ENCODE results near the gene HABP4. TPM values are rescaled to one million over a fixed set of nuclear protein-coding genes. Genes with fewer than 3 reads are reported as not detected.

The HABP4 gene
- total RNA-seq, 1 experiment from 2014 or later: 9.8 TPM

- TF ChIP-seq ESRRA (CRISPR knock-in tag; IDR thresholded peaks at IDR 0.05; ENCODE audit: borderline replicate concordance) (peak; percentile 11; the same call in 1 of the 2 replicates), ZNF512 (CRISPR knock-in tag; IDR thresholded peaks at IDR 0.05; ENCODE audit: borderline replicate concordance) (no peak), ZNF416 (CRISPR knock-in tag; IDR thresholded peaks at IDR 0.05) (no peak), TEAD1 (CRISPR knock-in tag; IDR thresholded peaks at IDR 0.05) (0 out of 2 replicates have a peak, but pooled peaks have one; percentile 45), ZNF138 (CRISPR knock-in tag; conservative IDR thresholded peaks at IDR 0.05) (peak; percentile 17; the same call in 1 of the 2 replicates), ZNF232 (CRISPR knock-in tag; IDR thresholded peaks at IDR 0.05) (no peak), E2F4 (CRISPR knock-in tag; IDR thresholded peaks at IDR 0.05; ENCODE audit: borderline replicate concordance, low read depth) (peak; percentile 89; the same call in 1 of the 2 replicates), ZNF425 (CRISPR knock-in tag; conservative IDR thresholded peaks at IDR 0.05) (no peak), CREB1 (CRISPR knock-in tag; IDR thresholded peaks at IDR 0.05) (peak; percentile 73; the same call in 1 of the 2 replicates), ZNF121 (CRISPR knock-in tag; IDR thresholded peaks at IDR 0.05) (no peak), OVOL2 (CRISPR knock-in tag; IDR thresholded peaks at IDR 0.05; ENCODE audit: borderline replicate concordance) (no peak), FOXJ3 (CRISPR knock-in tag; IDR thresholded peaks at IDR 0.05; ENCODE audit: borderline replicate concordance) (no peak), MXD4 (CRISPR knock-in tag; IDR thresholded peaks at IDR 0.05; ENCODE audit: borderline replicate concordance) (no peak), STAT6 (CRISPR knock-in tag; conservative IDR thresholded peaks at IDR 0.05; ENCODE audit: low read depth) (no peak), ZNF281 (CRISPR knock-in tag; IDR thresholded peaks at IDR 0.05) (peak; percentile 71), MYBL2 (CRISPR knock-in tag; IDR thresholded peaks at IDR 0.05) (0 out of 2 replicates have a peak, but pooled peaks have one; percentile 41), ERG (CRISPR knock-in tag; IDR thresholded peaks at IDR 0.05) (no peak), RORB (CRISPR knock-in tag; IDR thresholded peaks at IDR 0.05) (no peak), ZBTB43 (CRISPR knock-in tag; IDR thresholded peaks at IDR 0.05) (peak; percentile 61; the same call in 1 of the 2 replicates), HMGA2 (CRISPR knock-in tag; IDR thresholded peaks at IDR 0.05) (no peak), NFE2L1 (CRISPR knock-in tag; IDR thresholded peaks at IDR 0.05) (peak; percentile 73; the same call in 1 of the 2 replicates)
These were observed 31.7 kb upstream of the HABP4 start, which contains the start of gene ZNF367 (continued) for GRCh38 chr9:96418083-96418919.
